Keratinocyte (primary cell): ENCODE data around the gene SHISA4. TPM values are rescaled to one million over a fixed set of nuclear protein-coding genes. Genes with fewer than 3 reads are reported as not detected.

Experiments
- DNase-seq: peaks from one replicate; pipeline ENCODE4 v3.0.0-alpha.2; 2011; ENCODE audit warnings: low read depth, missing footprints, low spot score
- FAIRE-seq: peaks from 2 replicates; lab custom pipeline; 2011; peaks lifted over from hg19 to GRCh38; lab: Jason Lieb, UNC
- H2AFZ ChIP-seq: 2 replicates; pipeline ENCODE4 v1.6.0; 2012; ENCODE audit warnings: low read length, control low read depth, inconsistent platforms; ENCODE audit not compliant: control insufficient read depth
- H3K27ac ChIP-seq: 2 replicates; pipeline ENCODE4 v1.5.1; 2011; ENCODE audit warnings: low read length; ENCODE audit not compliant: control insufficient read depth, insufficient read depth
- H3K27me3 ChIP-seq: 3 replicates; pipeline ENCODE4 v1.6.0; 2011; ENCODE audit warnings: low read length; ENCODE audit not compliant: control insufficient read depth, insufficient read depth; ENCODE audit errors: extremely low read depth
- H3K36me3 ChIP-seq, 2 experiments: 2 replicates in 1 of 2; 3 replicates in 1 of 2; pipeline ENCODE4 v1.5.1; 2011; ENCODE audit warnings: low read length in 2 of 2, mild to moderate bottlenecking in 1 of 2; ENCODE audit not compliant: control insufficient read depth in 2 of 2, insufficient read depth in 2 of 2; ENCODE audit errors: extremely low read depth in 1 of 2
- H3K4me1 ChIP-seq: 3 replicates; pipeline ENCODE4 v1.5.1; 2011; ENCODE audit warnings: low read length; ENCODE audit not compliant: control insufficient read depth, insufficient read depth; ENCODE audit errors: extremely low read depth
- H3K4me2 ChIP-seq: 3 replicates; pipeline ENCODE4 v1.6.0; 2011; ENCODE audit warnings: low read depth, low read length; ENCODE audit not compliant: control insufficient read depth, insufficient read depth; ENCODE audit errors: extremely low read depth
- H3K4me3 ChIP-seq, 3 experiments: fragments of 200-600 bp in 1 of 3; sonication (generic) in 1 of 3; 2 replicates in 2 of 3; 3 replicates in 1 of 3; pipeline ENCODE4 v1.5.1; 2011 to 2016; ENCODE audit warnings: low read length in 3 of 3, mild to moderate bottlenecking in 3 of 3, control low read depth in 2 of 3, inconsistent platforms in 1 of 3, low read depth in 1 of 3, mixed read lengths in 1 of 3, mixed run types in 1 of 3, moderate library complexity in 1 of 3; ENCODE audit not compliant: control insufficient read depth in 2 of 3, insufficient read depth in 2 of 3; ENCODE audit errors: extremely low read depth in 1 of 3
- H3K79me2 ChIP-seq: 2 replicates; pipeline ENCODE4 v1.6.0; 2012; ENCODE audit warnings: low read length; ENCODE audit not compliant: control insufficient read depth, insufficient read depth
- H3K9ac ChIP-seq: 3 replicates; pipeline ENCODE4 v1.6.0; 2011; ENCODE audit warnings: low read length; ENCODE audit not compliant: control insufficient read depth, insufficient read depth; ENCODE audit errors: extremely low read depth
- H3K9me1 ChIP-seq: 3 replicates; pipeline ENCODE4 v1.6.0; 2011; ENCODE audit warnings: low read length; ENCODE audit not compliant: control insufficient read depth, insufficient read depth; ENCODE audit errors: extremely low read depth
- H3K9me3 ChIP-seq: 2 replicates; pipeline ENCODE4 v1.5.1; 2012; ENCODE audit warnings: low read depth, low read length; ENCODE audit not compliant: control insufficient read depth
- H4K20me1 ChIP-seq: 3 replicates; pipeline ENCODE4 v1.6.0; 2011; ENCODE audit warnings: low read length; ENCODE audit not compliant: control insufficient read depth, insufficient read depth; ENCODE audit errors: extremely low read depth
- CTCF ChIP-seq, 3 experiments: IDR thresholded peaks in 1 of 3; conservative IDR thresholded peaks in 1 of 3; optimal IDR thresholded peaks in 1 of 3; 2 replicates in 2 of 3; 3 replicates in 1 of 3; pipeline versions ENCODE3 to v1.5.1; 2011; ENCODE audit warnings: low read length in 3 of 3, mild to moderate bottlenecking in 3 of 3, moderate library complexity in 2 of 3, control low read depth in 1 of 3, inconsistent platforms in 1 of 3; ENCODE audit not compliant: insufficient read depth in 2 of 3; ENCODE audit errors: extremely low read depth in 1 of 3
- EZH2 ChIP-seq: IDR thresholded peaks from one replicate; pipeline ENCODE4 v1.6.1; 2012; ENCODE audit warnings: inconsistent platforms, mild to moderate bottlenecking, low read length, moderate library complexity
- dilution Hi-C: fragments of 300-500 bp; cut with MboI; formaldehyde crosslinking; loops from one replicate; pipeline ENCODE4 v1.7.0; 2020; ENCODE audit warnings: low sequenced_read_pairs; ENCODE audit not compliant: extremely low pct_ligation_motif_present
- polyA plus RNA-seq, 5 experiments: library from polyadenylated mRNA; depleted of rRNA in 3 of 5; stranded (reverse) in 3 of 5; stranded (forward) in 1 of 5; unstranded in 1 of 5; fragments of >200 nt; gene quantifications; 1 replicate in 1 of 5; 2 replicates in 3 of 5; 3 replicates in 1 of 5; pipeline versions ENCODE4 v1.2.1 to v1.2.3, GENCODE V29; 2011 to 2012; ENCODE audit warnings: missing spikeins in 2 of 5, low read depth in 1 of 5, low replicate concordance in 1 of 5

The SHISA4 gene
- polyA plus RNA-seq, 1 donor (not counting 4 experiments of a cell fraction or from before 2014, with no cell fraction given): 2.2 TPM

- no peaks in the 10 kb centered on the region for H3K9me3 ChIP-seq
- H3K4me2 ChIP-seq: no peak overlapping the region
- dilution Hi-C loops: no loop called here
- peaks cover 6% of the 10 kb centered on the region for H3K4me1 ChIP-seq
- DNase-seq (no peak), FAIRE-seq (no peak)
- H3K27me3 ChIP-seq: no peaks in the 10 kb centered on the region
- H2AFZ ChIP-seq: no peak overlapping the region
- H3K36me3 ChIP-seq: no peaks in the 10 kb centered on the region
- H3K4me3 ChIP-seq: no peak overlapping the region
- TF ChIP-seq CTCF (optimal IDR thresholded peaks at IDR 0.05 in 1 of 3, IDR thresholded peaks at IDR 0.05 in 1 of 3, conservative IDR thresholded peaks at IDR 0.05 in 1 of 3; ENCODE audit: extremely low read depth in 1 of 3, insufficient read depth in 2 of 3, low read length in 3 of 3): no peak
- TF ChIP-seq EZH2: no peak
- no peaks in the 10 kb centered on the region for H3K79me2 ChIP-seq
- no peak overlapping the region for H3K9ac ChIP-seq
- H3K27ac ChIP-seq: no peak overlapping the region
- H3K9me1 ChIP-seq: no peaks in the 10 kb centered on the region
- H4K20me1 ChIP-seq: no peaks in the 10 kb centered on the region
Measured at GRCh38 chr1:201921952-201922558, 33.4 kb downstream of the SHISA4 start.

DNA sequence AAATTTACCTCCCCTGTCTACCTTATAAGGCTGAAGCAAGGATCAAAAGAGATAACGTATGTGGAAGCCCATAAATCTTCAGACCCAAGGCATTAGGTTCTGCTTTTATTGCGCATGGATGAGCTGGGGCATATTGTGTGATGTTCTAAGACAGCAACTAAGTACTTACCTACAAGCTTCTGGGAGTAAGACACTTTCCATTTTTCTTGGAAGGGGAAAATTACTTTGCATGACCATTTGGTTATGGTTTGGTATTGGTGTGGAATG is 36.5 kb downstream of the SHISA4 start:
- DNase-seq: no peak
- Histone ChIP-seq H3K9ac (no peak overlapping the region), H4K20me1 (no peaks in the 10 kb centered on the region), H3K27me3 (no peaks in the 10 kb centered on the region), H3K4me2 (no peak overlapping the region), H3K36me3 (no peaks in the 10 kb centered on the region), H3K9me3 (no peaks in the 10 kb centered on the region), H3K4me1 (no peaks in the 10 kb centered on the region), H3K4me3 (no peak overlapping the region), H3K9me1 (no peaks in the 10 kb centered on the region), H2AFZ (no peak overlapping the region), H3K79me2 (no peaks in the 10 kb centered on the region), H3K27ac (no peak overlapping the region)
- FAIRE-seq: no peak
- TF ChIP-seq CTCF (optimal IDR thresholded peaks at IDR 0.05 in 1 of 3, IDR thresholded peaks at IDR 0.05 in 1 of 3, conservative IDR thresholded peaks at IDR 0.05 in 1 of 3; ENCODE audit: extremely low read depth in 1 of 3, insufficient read depth in 2 of 3, low read length in 3 of 3): no peak
- no peak for TF ChIP-seq EZH2
- dilution Hi-C loops: no loop called here
